PFSK-1 (cell line): ENCODE measurements around the gene GDPD5.

ENCODE experiments used
- FOXP2 ChIP-seq: optimal IDR thresholded peaks from 2 replicates; pipeline ENCODE3; 2011; ENCODE audit warnings: borderline replicate concordance, control low read depth, inconsistent platforms; ENCODE audit not compliant: insufficient read depth; ENCODE audit errors: extremely low read length, extremely low read depth
- POLR2AphosphoS5 ChIP-seq: IDR thresholded peaks from 2 replicates; pipeline ENCODE4 v1.6.1; 2012; ENCODE audit warnings: low read depth, mild to moderate bottlenecking, control low read depth, low read length, moderate library complexity
- REST ChIP-seq, 2 experiments: IDR thresholded peaks; 2 replicates each; pipeline versions ENCODE4 v1.6.1 to v1.8.0; 2011 to 2012; ENCODE audit warnings: low read depth in 2 of 2, low read length in 2 of 2, control low read depth in 1 of 2, inconsistent platforms in 1 of 2, mild to moderate bottlenecking in 1 of 2, moderate library complexity in 1 of 2; ENCODE audit not compliant: insufficient read depth in 1 of 2
- SIN3A ChIP-seq: IDR thresholded peaks from 2 replicates; pipeline ENCODE4 v1.6.1; 2012; ENCODE audit warnings: mild to moderate bottlenecking, low read length, moderate library complexity, borderline replicate concordance; ENCODE audit not compliant: insufficient read depth
- TAF1 ChIP-seq: IDR thresholded peaks from 2 replicates; pipeline ENCODE4 v1.6.1; 2012; ENCODE audit warnings: low read length, control low read depth, borderline replicate concordance; ENCODE audit not compliant: insufficient read depth

The GDPD5 gene

GRCh38 chr11:75467311-75467710 is 58.4 kb downstream of the GDPD5 start:
- TF ChIP-seq REST (IDR thresholded peaks at IDR 0.05; ENCODE audit: insufficient read depth in 1 of 2, low read depth in 2 of 2, low read length in 2 of 2), result no peak
- no peak for TF ChIP-seq POLR2AphosphoS5
- no peak for TF ChIP-seq FOXP2
- no peak for TF ChIP-seq TAF1
- TF ChIP-seq SIN3A, result no peak

GRCh38 chr11:75465701-75466531 is 59.8 kb downstream of the GDPD5 start:
- no peak for TF ChIP-seq SIN3A
- TF ChIP-seq POLR2AphosphoS5, result no peak
- TF ChIP-seq FOXP2, result no peak
- TF ChIP-seq REST (IDR thresholded peaks at IDR 0.05; ENCODE audit: insufficient read depth in 1 of 2, low read depth in 2 of 2, low read length in 2 of 2), result no peak
- no peak for TF ChIP-seq TAF1

- TF ChIP-seq TAF1 (no peak), FOXP2 (no peak), SIN3A (no peak), POLR2AphosphoS5 (no peak), REST (IDR thresholded peaks at IDR 0.05; ENCODE audit: insufficient read depth in 1 of 2, low read depth in 2 of 2, low read length in 2 of 2) (no peak)
These were observed 62.5 kb downstream of the GDPD5 start for GRCh38 chr11:75463106-75463774.

GRCh38 chr11:75462117-75462653 is 63.6 kb downstream of the GDPD5 start:
- TF ChIP-seq POLR2AphosphoS5, result no peak
- no peak for TF ChIP-seq REST (IDR thresholded peaks at IDR 0.05; ENCODE audit: insufficient read depth in 1 of 2, low read depth in 2 of 2, low read length in 2 of 2)
- TF ChIP-seq TAF1, result no peak
- no peak for TF ChIP-seq SIN3A
- no peak for TF ChIP-seq FOXP2
